H9 (cell line): Measurements from ENCODE around the gene KATNB1. TPM values are rescaled to one million over a fixed set of nuclear protein-coding genes. Genes with fewer than 3 reads are reported as not detected.

Experiments used
- DNase-seq: peaks from one replicate; pipeline ENCODE4 v3.0.0-alpha.2; 2017
- H2AFZ ChIP-seq: one replicate; pipeline ENCODE4 v1.6.1; 2013; ENCODE audit warnings: mild to moderate bottlenecking, low read length, control low read depth, moderate library complexity
- H2AK5ac ChIP-seq: 2 replicates; pipeline ENCODE4 v1.6.1; 2013; ENCODE audit warnings: low read length, control low read depth, mixed read lengths; ENCODE audit not compliant: insufficient read length
- H2BK120ac ChIP-seq: one replicate; pipeline ENCODE4 v1.6.1; 2013; ENCODE audit warnings: low read depth, mild to moderate bottlenecking, low read length, control low read depth, inconsistent platforms; ENCODE audit not compliant: poor library complexity, severe bottlenecking
- H2BK12ac ChIP-seq: 2 replicates; pipeline ENCODE4 v1.6.1; 2013; ENCODE audit warnings: low read length, control low read depth, mixed read lengths, low read depth; ENCODE audit not compliant: insufficient read length
- H2BK15ac ChIP-seq: 2 replicates; pipeline ENCODE4 v1.6.1; 2013; ENCODE audit warnings: low read depth, low read length, control low read depth
- H2BK20ac ChIP-seq: one replicate; pipeline ENCODE4 v1.6.1; 2013; ENCODE audit warnings: low read depth, mild to moderate bottlenecking, low read length, control low read depth, inconsistent platforms; ENCODE audit not compliant: poor library complexity, severe bottlenecking
- H2BK5ac ChIP-seq: 2 replicates; pipeline ENCODE4 v1.6.1; 2013; ENCODE audit warnings: low read length, control low read depth, mixed read lengths; ENCODE audit not compliant: insufficient read length
- H3K14ac ChIP-seq: 2 replicates; pipeline ENCODE4 v1.6.1; 2013; ENCODE audit warnings: low read length, control low read depth; ENCODE audit not compliant: insufficient read depth
- H3K18ac ChIP-seq: 2 replicates; pipeline ENCODE4 v1.6.1; 2013; ENCODE audit warnings: low read depth, mild to moderate bottlenecking, mixed read lengths, low read length, control low read depth; ENCODE audit not compliant: insufficient read length
- H3K23ac ChIP-seq: 2 replicates; pipeline ENCODE4 v1.6.1; 2013; ENCODE audit warnings: low read length, control low read depth, mixed read lengths, low read depth; ENCODE audit not compliant: insufficient read length
- H3K23me2 ChIP-seq: 2 replicates; pipeline ENCODE4 v1.6.1; 2013; ENCODE audit warnings: low read depth, mild to moderate bottlenecking, mixed read lengths, low read length, control low read depth; ENCODE audit not compliant: insufficient read length, poor library complexity, severe bottlenecking
- H3K27ac ChIP-seq: 2 replicates; pipeline ENCODE4 v1.5.1; 2013; ENCODE audit warnings: low read length, control low read depth, mixed read lengths, low read depth; ENCODE audit not compliant: insufficient read length
- H3K27me3 ChIP-seq: 2 replicates; pipeline ENCODE4 v1.6.1; 2013; ENCODE audit warnings: low read length, control low read depth, inconsistent platforms; ENCODE audit not compliant: insufficient read depth
- H3K4ac ChIP-seq: 2 replicates; pipeline ENCODE4 v1.6.1; 2013; ENCODE audit warnings: low read depth, mild to moderate bottlenecking, control low read depth, inconsistent platforms, low read length, moderate library complexity
- H3K4me1 ChIP-seq: 2 replicates; pipeline ENCODE4 v1.6.1; 2013; ENCODE audit warnings: low read length, control low read depth, inconsistent platforms; ENCODE audit not compliant: insufficient read depth
- H3K4me2 ChIP-seq: 2 replicates; pipeline ENCODE4 v1.6.1; 2013; ENCODE audit warnings: low read length, control low read depth, mixed read lengths; ENCODE audit not compliant: insufficient read length, insufficient read depth
- H3K56ac ChIP-seq: 2 replicates; pipeline ENCODE4 v1.6.1; 2013; ENCODE audit warnings: low read depth, mild to moderate bottlenecking, mixed read lengths, low read length, control low read depth; ENCODE audit not compliant: insufficient read length
- H3K79me1 ChIP-seq: 2 replicates; pipeline ENCODE4 v1.6.1; 2013; ENCODE audit warnings: low read depth, mild to moderate bottlenecking, moderate library complexity, low read length, control low read depth, inconsistent platforms; ENCODE audit not compliant: insufficient read depth, poor library complexity, severe bottlenecking
- H3K79me2 ChIP-seq: 2 replicates; pipeline ENCODE4 v1.6.1; 2013; ENCODE audit warnings: low read length, control low read depth, inconsistent platforms; ENCODE audit not compliant: insufficient read depth
- H3K9ac ChIP-seq: 2 replicates; pipeline ENCODE4 v1.6.1; 2013; ENCODE audit warnings: low read length, control low read depth, mixed read lengths; ENCODE audit not compliant: insufficient read length; ENCODE audit errors: extremely low read depth
- H3K9me3 ChIP-seq: one replicate; pipeline ENCODE4 v1.6.1; 2013; ENCODE audit warnings: low read depth, low read length, inconsistent platforms; ENCODE audit not compliant: control insufficient read depth
- H3T11ph ChIP-seq: one replicate; pipeline ENCODE4 v1.6.1; 2013; ENCODE audit warnings: mild to moderate bottlenecking, low read length, control low read depth, inconsistent platforms
- H4K20me1 ChIP-seq: one replicate; pipeline ENCODE4 v1.6.1; 2013; ENCODE audit not compliant: control insufficient read depth, insufficient read length, insufficient read depth
- H4K5ac ChIP-seq: 2 replicates; pipeline ENCODE4 v1.6.1; 2013; ENCODE audit warnings: low read depth, mild to moderate bottlenecking, mixed read lengths, low read length, control low read depth; ENCODE audit not compliant: insufficient read length
- H4K8ac ChIP-seq: replicated peaks from 2 replicates; pipeline ENCODE4 v1.6.1; 2013; ENCODE audit warnings: low read length, control low read depth, mixed read lengths, low read depth; ENCODE audit not compliant: insufficient read length
- H4K91ac ChIP-seq: 2 replicates; pipeline ENCODE4 v1.6.1; 2013; ENCODE audit warnings: low read depth, mild to moderate bottlenecking, moderate library complexity, mixed read lengths, low read length, control low read depth; ENCODE audit not compliant: insufficient read length
- H3K27ac Mint-ChIP-seq, 3 experiments: 2 replicates in 2 of 3; 3 replicates in 1 of 3; pipeline ENCODE4 v1.8.0; 2020 to 2021; ENCODE audit warnings: mixed read lengths in 3 of 3, mild to moderate bottlenecking in 1 of 3, moderate library complexity in 1 of 3
- H3K27me3 Mint-ChIP-seq: 2 replicates; pipeline ENCODE4 v1.8.0; 2021; ENCODE audit warnings: low read depth, mild to moderate bottlenecking, moderate library complexity, mixed read lengths
- H3K36me3 Mint-ChIP-seq, 3 experiments: 2 replicates in 2 of 3; 3 replicates in 1 of 3; pipeline ENCODE4 v1.8.0; 2020 to 2021; ENCODE audit warnings: low read depth in 3 of 3, mixed read lengths in 3 of 3; ENCODE audit not compliant: insufficient read depth in 1 of 3
- H3K4me1 Mint-ChIP-seq, 2 experiments: 2 replicates each; pipeline ENCODE4 v1.8.0; 2020; ENCODE audit warnings: mixed read lengths in 2 of 2
- H3K4me3 Mint-ChIP-seq, 2 experiments: 2 replicates in 1 of 2; 3 replicates in 1 of 2; pipeline ENCODE4 v1.8.0; 2020 to 2021; ENCODE audit warnings: mild to moderate bottlenecking in 2 of 2, mixed read lengths in 2 of 2, moderate library complexity in 1 of 2
- H3K9me3 Mint-ChIP-seq, 2 experiments: 2 replicates in 1 of 2; 3 replicates in 1 of 2; pipeline ENCODE4 v1.8.0; 2020; ENCODE audit warnings: mild to moderate bottlenecking in 2 of 2, mixed read lengths in 2 of 2, moderate library complexity in 1 of 2
- CTCF ChIP-seq: fragments of 200-600 bp; sonication (generic); conservative IDR thresholded peaks from 3 replicates; pipeline ENCODE4 v1.8.0; 2021; ENCODE audit warnings: antibody characterized with exemption, mild to moderate bottlenecking
- WGBS: extraction: QIAGEN DNeasy Blood & Tissue Kit; methylation state at CpG from one replicate; pipeline ENCODE4 v1.1.7; 2013; ENCODE audit warnings: missing lambda C conversion rate, low lambda C conversion rate, mixed read lengths; ENCODE audit not compliant: insufficient read length; ENCODE audit errors: extremely low coverage; 5-methylcytosine and 5-hydroxymethylcytosine counted together
- microRNA-seq: library from miRNA; unstranded; fragments of <30 nt; microRNA quantifications from one replicate; pipeline ENCODE4, GENCODE V29; 2020; ENCODE audit warnings: borderline microRNAs expressed
- total RNA-seq: library from RNA; stranded (reverse); gene quantifications from 2 replicates; pipeline ENCODE4 v1.2.1, GENCODE V29; 2021

The KATNB1 gene
- total RNA-seq, 1 experiment from 2014 or later = 29.9 TPM

GRCh38 chr16:57805176-57805575, 69.6 kb downstream of the KATNB1 start:
- no peak overlapping the region for H3K14ac ChIP-seq
- H2BK12ac ChIP-seq = no peak overlapping the region
- H3K79me2 ChIP-seq = no peaks in the 10 kb centered on the region
- H3K23ac ChIP-seq = no peak overlapping the region
- no peak overlapping the region for H2AFZ ChIP-seq
- no peak overlapping the region for H3K4me3 Mint-ChIP-seq
- no peaks in the 10 kb centered on the region; a peak in 1 of 5 replicates for H3K9me3 Mint-ChIP-seq
- H3K9ac ChIP-seq = no peak overlapping the region
- H3K79me1 ChIP-seq = no peaks in the 10 kb centered on the region
- H3K36me3 Mint-ChIP-seq = no peaks in the 10 kb centered on the region
- H3K27ac ChIP-seq = no peak overlapping the region
- no peaks in the 10 kb centered on the region for H4K20me1 ChIP-seq
- no peak overlapping the region for H4K8ac ChIP-seq
- no peak overlapping the region for H3K56ac ChIP-seq
- no peak overlapping the region for H2BK5ac ChIP-seq
- no peak overlapping the region for H3T11ph ChIP-seq
- H3K27ac Mint-ChIP-seq = no peak overlapping the region
- H4K91ac ChIP-seq = no peak overlapping the region
- H2BK15ac ChIP-seq = no peak overlapping the region
- no CpG with 5 or more reads among the region's 6 CpGs for WGBS
- no peaks in the 10 kb centered on the region; the same call in 1 of the 2 replicates for H3K27me3 ChIP-seq
- H3K4me1 Mint-ChIP-seq = peaks cover 40 to 45% of the 10 kb centered on the region in 2 experiments
- no peak overlapping the region for H2AK5ac ChIP-seq
- H3K27me3 Mint-ChIP-seq = peaks cover 27% of the 10 kb centered on the region
- H3K4me1 ChIP-seq = peaks cover 8% of the 10 kb centered on the region; the same call in 1 of the 2 replicates
- no peak overlapping the region for H4K5ac ChIP-seq
- no peak for DNase-seq
- no peak overlapping the region for H2BK120ac ChIP-seq
- TF ChIP-seq CTCF = no peak
- peaks cover 4% of the 10 kb centered on the region for H3K23me2 ChIP-seq
- no peak overlapping the region for H3K18ac ChIP-seq
- H3K4ac ChIP-seq = no peak overlapping the region
- no peaks in the 10 kb centered on the region for H3K9me3 ChIP-seq
- H2BK20ac ChIP-seq = no peak overlapping the region
- H3K4me2 ChIP-seq = no peak overlapping the region

Small RNAs within 50 kb of the gene (microRNA-seq; reads per million reads assigned to microRNA genes)
- not detected for gene MIR6772

Other genes starting within 250 kb of the KATNB1 start
- gene DOK4, start 249.3 kb upstream of the KATNB1 start, total RNA-seq = 13.1 and 13.2 TPM in 2 replicates
- gene CCDC102A, start 199.2 kb upstream of the KATNB1 start, total RNA-seq = 6.6 and 8.2 TPM in 2 replicates
- gene ADGRG5, start 193.1 kb upstream of the KATNB1 start, total RNA-seq = 11.7 and 12.1 TPM in 2 replicates
- gene ADGRG1, start 107.1 kb upstream of the KATNB1 start, total RNA-seq = 0.57 and 1.1 TPM in 2 replicates
- gene ADGRG3, start 67.5 kb upstream of the KATNB1 start, total RNA-seq = 0.46 and 0.64 TPM in 2 replicates
- gene DRC7, start 41.0 kb upstream of the KATNB1 start, total RNA-seq = 0.72 TPM in 1 of 2 replicates, not detected in the other
- 3.5 and 5.0 TPM in 2 replicates for gene KIFC3, start 66.7 kb downstream of the KATNB1 start, total RNA-seq
- gene CNGB1, start 235.4 kb downstream of the KATNB1 start, total RNA-seq = not detected in 2 replicates